Small intestine (tissue), 7 donors: ENCODE data around the gene NEK9. TPM values are rescaled to one million over a fixed set of nuclear protein-coding genes. Genes with fewer than 3 reads are reported as not detected.
A peak's percentile ranks its signal among the peaks of the same experiment; 100 is the strongest.

ENCODE experiments used
- DNase-seq, 2 donors: peaks; one replicate each; pipeline versions ENCODE4 v3.0.0 to v3.0.0-alpha.2; 2013
- FAIRE-seq: peaks from 2 replicates; lab custom pipeline; 2012; peaks lifted over from hg19 to GRCh38; lab: Jason Lieb, UNC
- H3K27ac ChIP-seq, 3 donors: one replicate each; pipeline ENCODE4 v1.5.1; 2013; ENCODE audit warnings: low read length in 2 of 3, mild to moderate bottlenecking in 2 of 3, control low read depth in 1 of 3, inconsistent platforms in 1 of 3, low read depth in 1 of 3, moderate library complexity in 1 of 3
- H3K27me3 ChIP-seq, 3 donors: one replicate each; pipeline ENCODE4 v1.6.1; 2013; ENCODE audit warnings: low read length in 3 of 3, inconsistent platforms in 1 of 3; ENCODE audit not compliant: control insufficient read depth in 3 of 3, insufficient read depth in 3 of 3
- H3K36me3 ChIP-seq, 3 donors: one replicate each; pipeline ENCODE4 v1.6.1; 2013; ENCODE audit warnings: low read length in 3 of 3, inconsistent platforms in 1 of 3, low read depth in 1 of 3, mild to moderate bottlenecking in 1 of 3, moderate library complexity in 1 of 3; ENCODE audit not compliant: control insufficient read depth in 3 of 3, insufficient read depth in 2 of 3
- H3K4me1 ChIP-seq, 3 donors: one replicate each; pipeline ENCODE4 v1.6.1; 2013; ENCODE audit warnings: low read length in 2 of 3, inconsistent platforms in 1 of 3, low read depth in 1 of 3, mild to moderate bottlenecking in 1 of 3, moderate library complexity in 1 of 3; ENCODE audit not compliant: control insufficient read depth in 3 of 3, insufficient read depth in 2 of 3
- H3K4me3 ChIP-seq, 3 donors: one replicate each; pipeline ENCODE4 v1.5.1; 2013; ENCODE audit warnings: low read length in 3 of 3, control low read depth in 1 of 3, inconsistent platforms in 1 of 3, low read depth in 1 of 3, mild to moderate bottlenecking in 1 of 3, moderate library complexity in 1 of 3
- H3K9me3 ChIP-seq, 2 donors: one replicate each; pipeline ENCODE4 v1.6.1; 2013; ENCODE audit warnings: low read depth in 1 of 2, low read length in 1 of 2; ENCODE audit not compliant: control insufficient read depth in 2 of 2, insufficient read depth in 1 of 2
- WGBS, 3 donors: extraction: QIAGEN DNeasy Blood & Tissue Kit; methylation state at CpG; one replicate each; pipeline ENCODE4 v1.1.7; 2013; 5-methylcytosine and 5-hydroxymethylcytosine counted together
- polyA plus RNA-seq, 4 donors: library from polyadenylated mRNA; stranded (reverse) in 3 of 4; unstranded in 1 of 4; fragments of 200-250 nt in 3 of 4; fragments of 120-200 nt in 1 of 4; gene quantifications; one replicate each; pipeline versions ENCODE4 v1.2.1 to v1.2.3, GENCODE V29; 2013
- donor health status: healthy with polysubstance abuse.
- donor health status: control.
- donor health status: control.
- donor health status: Bipolar disorder and iron deficiency.
- donor health status: healthy.

Gene NEK9
- polyA plus RNA-seq, 4 donors, result 14.9 to 66.5 (median 25.2) TPM

GRCh38 chr14:75095690-75096089 is 31.2 kb downstream of the NEK9 start:
- no peak for FAIRE-seq

DNA sequence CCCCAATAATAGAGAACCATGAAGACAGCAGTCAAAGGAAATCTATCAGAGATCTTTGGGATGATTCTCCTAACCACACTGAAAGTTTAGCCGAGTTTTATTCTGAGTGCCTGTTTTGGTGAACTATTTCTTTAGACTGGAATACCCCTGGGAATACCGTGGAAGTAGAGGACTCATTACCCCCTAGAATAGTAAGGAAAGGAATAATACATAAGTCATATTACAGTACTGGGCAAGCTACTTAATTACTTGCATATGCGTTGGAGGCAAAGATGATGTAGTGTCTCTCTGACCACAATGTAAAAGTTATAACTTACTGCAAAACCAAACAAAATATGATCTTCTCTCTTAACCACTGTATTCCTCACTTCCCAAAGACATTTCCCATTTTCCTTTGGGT is 32.0 kb downstream of the NEK9 start:
- Histone ChIP-seq H3K36me3 (peaks cover 10 to 50% (median 12%) of the 10 kb centered on the region in 3 donors), H3K9me3 (no peaks in the 10 kb centered on the region), H3K4me1 (peaks cover 0 to 17% (median 0%) of the 10 kb centered on the region in 3 donors), H3K27me3 (no peaks in the 10 kb centered on the region), H3K27ac (no peak overlapping the region), H3K4me3 (no peak overlapping the region)
- 93 to 96% (median 95%) methylated on average over 3 of the region's 3 CpGs for WGBS, 3 donors
- DNase-seq, result no peak
- FAIRE-seq, result no peak

More at GRCh38 chr14:75095690-75096089, 31.2 kb downstream of the NEK9 start:
- no peaks in the 10 kb centered on the region for H3K9me3 ChIP-seq
- no peak overlapping the region for H3K27ac ChIP-seq
- no peaks in the 10 kb centered on the region for H3K27me3 ChIP-seq
- WGBS, 3 donors, result 92 to 98% (median 96%) methylated on average over 4 of the region's 4 CpGs
- DNase-seq, result no peak
- no peak overlapping the region for H3K4me3 ChIP-seq
- peaks cover 0 to 17% (median 0%) of the 10 kb centered on the region in 3 donors for H3K4me1 ChIP-seq
- H3K36me3 ChIP-seq, result peaks cover 10 to 48% (median 12%) of the 10 kb centered on the region in 3 donors

GRCh38 chr14:75092698-75093097 is 34.1 kb downstream of the NEK9 start:
- peaks cover 0 to 7% (median 0%) of the 10 kb centered on the region in 3 donors for H3K4me1 ChIP-seq
- H3K9me3 ChIP-seq, result no peaks in the 10 kb centered on the region
- H3K27me3 ChIP-seq, result no peaks in the 10 kb centered on the region
- no peak overlapping the region for H3K4me3 ChIP-seq
- peaks cover 7 to 50% (median 16%) of the 10 kb centered on the region in 3 donors for H3K36me3 ChIP-seq
- DNase-seq (no peak), FAIRE-seq (no peak)
- 91 to 95% (median 91%) methylated on average over 2 of the region's 2 CpGs for WGBS, 3 donors
- H3K27ac ChIP-seq, result no peak overlapping the region

DNA sequence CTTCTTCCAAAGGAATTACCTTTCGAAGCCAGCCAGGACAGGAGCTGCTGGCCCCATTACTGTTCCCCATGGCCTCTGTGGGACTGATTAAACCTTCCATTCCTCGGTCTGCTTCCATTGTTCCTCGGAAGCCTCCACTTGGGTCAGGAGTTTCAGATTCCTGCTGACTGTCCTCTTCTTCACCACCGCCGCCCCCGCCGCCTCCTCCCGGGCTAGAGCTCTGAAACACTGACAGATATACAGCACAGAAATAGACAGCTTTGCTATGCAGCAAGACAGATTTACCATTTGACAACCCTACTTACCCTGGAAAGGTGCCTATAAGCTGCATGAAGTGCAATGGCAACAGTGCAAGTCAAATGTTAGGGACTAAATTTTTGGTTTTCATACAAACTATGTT is 35.6 kb downstream of the NEK9 start:
- Histone ChIP-seq H3K36me3 (peaks cover 12 to 50% (median 21%) of the 10 kb centered on the region in 3 donors), H3K4me3 (no peak overlapping the region), H3K27ac (no peak overlapping the region), H3K9me3 (no peaks in the 10 kb centered on the region), H3K4me1 (no peaks in the 10 kb centered on the region), H3K27me3 (no peaks in the 10 kb centered on the region)
- DNase-seq, result no peak
- 90 to 93% (median 93%) methylated on average over 8 of the region's 8 CpGs for WGBS, 3 donors
- no peak for FAIRE-seq

DNA sequence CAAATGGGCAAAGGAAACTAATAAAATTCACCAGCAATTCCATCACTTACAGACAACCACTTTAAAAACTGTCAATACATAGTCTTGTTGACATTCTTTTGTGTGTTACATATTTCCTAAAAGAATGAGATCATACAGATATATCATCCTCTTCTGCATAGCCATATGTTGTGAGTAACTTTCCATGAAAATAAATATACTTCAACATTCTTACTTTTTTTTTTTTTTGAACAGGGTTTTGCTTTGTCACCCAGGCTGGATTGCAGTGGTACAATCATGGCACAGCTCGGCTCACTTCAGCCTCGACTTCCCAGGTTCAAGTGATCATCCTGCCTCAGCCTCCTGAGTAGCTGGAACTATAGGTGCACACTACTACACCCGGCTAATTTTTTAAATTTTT is 36.5 kb downstream of the NEK9 start:
- Histone ChIP-seq H3K27ac (no peak overlapping the region), H3K36me3 (peaks cover 7 to 48% (median 18%) of the 10 kb centered on the region in 3 donors), H3K4me1 (no peaks in the 10 kb centered on the region), H3K4me3 (no peak overlapping the region), H3K27me3 (no peaks in the 10 kb centered on the region), H3K9me3 (no peaks in the 10 kb centered on the region)
- WGBS, 3 donors, result 90 to 97% (median 94%) methylated on average over 3 of the region's 3 CpGs
- no peak for FAIRE-seq
- DNase-seq, result no peak

DNA sequence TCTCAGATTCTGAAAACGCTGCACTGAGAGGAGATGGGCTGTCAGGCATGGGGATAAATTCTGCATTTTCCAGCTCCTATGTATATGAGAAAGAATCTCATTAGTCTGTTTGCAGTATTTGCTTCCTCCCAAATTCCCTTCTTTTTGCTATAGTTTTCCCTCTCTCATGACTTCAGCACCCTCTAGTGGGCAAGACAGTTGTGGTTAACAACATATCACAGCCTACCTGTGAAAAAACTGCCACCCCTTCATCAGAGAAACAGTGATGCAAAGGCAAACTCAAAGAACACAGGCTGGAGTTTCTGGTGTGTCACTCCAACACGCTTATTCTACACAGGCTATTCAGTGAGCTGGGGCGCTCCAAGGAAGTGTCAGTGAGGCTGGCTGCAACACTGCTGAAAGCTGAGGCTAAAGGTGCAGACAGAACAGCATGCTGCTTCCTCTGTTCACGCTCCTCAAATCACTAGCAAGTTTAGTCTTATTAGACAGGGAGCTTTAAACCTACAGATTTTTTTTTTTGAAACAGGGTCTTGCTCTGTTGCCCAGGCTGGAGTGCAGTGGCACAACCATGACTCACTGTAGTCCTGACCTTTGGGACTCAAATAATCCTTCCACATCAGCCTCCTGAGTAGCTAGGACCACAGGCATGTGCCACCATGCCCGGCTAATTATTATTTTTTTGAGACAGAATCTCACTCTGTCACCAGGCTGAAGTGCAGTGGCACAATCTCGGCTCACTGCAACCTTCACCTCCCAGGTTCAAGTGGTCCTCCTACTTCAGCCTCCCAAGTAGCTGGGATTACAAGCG is 38.1 kb downstream of the NEK9 start:
- FAIRE-seq, result no peak
- DNase-seq, result peak; percentile 72
- WGBS, 3 donors, result 58 to 68% (median 68%) methylated on average over 7 of the region's 7 CpGs
- no peak overlapping the region for H3K4me3 ChIP-seq
- no peaks in the 10 kb centered on the region for H3K27me3 ChIP-seq
- no peak overlapping the region for H3K27ac ChIP-seq
- H3K4me1 ChIP-seq, result no peaks in the 10 kb centered on the region
- peaks cover 15 to 57% (median 25%) of the 10 kb centered on the region in 3 donors for H3K36me3 ChIP-seq
- H3K9me3 ChIP-seq, result no peaks in the 10 kb centered on the region

DNA sequence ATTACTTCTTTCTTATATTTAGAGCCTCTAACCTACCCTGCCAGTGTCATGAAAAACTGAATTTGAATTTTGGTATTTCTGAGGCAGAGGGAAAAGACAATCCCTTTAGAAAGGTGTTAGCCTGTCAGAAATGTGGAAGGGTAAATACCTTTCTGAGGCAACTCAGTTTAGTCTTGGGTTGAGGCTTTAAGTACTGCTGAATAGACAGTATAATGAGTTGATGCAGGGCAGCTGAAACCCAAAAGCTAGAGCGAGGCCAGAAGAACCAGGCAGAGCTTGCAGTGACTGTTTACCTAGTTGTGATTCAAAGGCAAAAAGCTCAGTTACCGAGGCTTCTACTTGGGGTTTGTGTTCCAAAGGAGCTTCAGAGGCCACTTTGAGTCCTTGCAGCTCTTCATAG is 38.7 kb downstream of the NEK9 start:
- Histone ChIP-seq H3K36me3 (peaks cover 15 to 62% (median 23%) of the 10 kb centered on the region in 3 donors), H3K27ac (no peak overlapping the region), H3K4me1 (no peaks in the 10 kb centered on the region), H3K9me3 (no peaks in the 10 kb centered on the region), H3K4me3 (no peak overlapping the region), H3K27me3 (no peaks in the 10 kb centered on the region)
- DNase-seq, result no peak
- FAIRE-seq, result no peak
- 84 to 93% (median 90%) methylated on average over 2 of the region's 2 CpGs for WGBS, 3 donors

DNA sequence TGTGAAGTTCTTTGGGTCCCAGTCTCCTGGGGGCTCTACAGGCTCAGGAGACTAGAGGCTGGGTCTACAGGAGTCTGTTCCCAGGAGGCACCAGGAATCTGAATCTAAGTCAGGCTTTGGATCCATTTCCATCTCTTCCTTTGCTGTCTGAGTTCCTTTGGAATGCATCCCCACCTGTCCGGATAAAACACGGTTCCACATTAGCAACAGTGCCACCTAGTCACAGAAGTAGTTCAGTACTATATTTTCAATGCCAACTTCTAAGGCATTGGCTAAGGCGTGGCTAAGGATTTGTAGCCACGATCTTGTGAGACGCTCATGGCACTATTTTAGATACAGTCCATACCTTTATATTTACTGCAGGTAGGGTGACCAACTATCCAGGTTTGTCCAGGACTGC is 42.3 kb downstream of the NEK9 start:
- Histone ChIP-seq H3K36me3 (peaks cover 15 to 49% (median 24%) of the 10 kb centered on the region in 3 donors), H3K27ac (no peak overlapping the region), H3K4me1 (peaks cover 0 to 5% (median 0%) of the 10 kb centered on the region in 3 donors), H3K27me3 (no peaks in the 10 kb centered on the region), H3K4me3 (no peak overlapping the region), H3K9me3 (no peaks in the 10 kb centered on the region)
- peak; percentile 29 to 66 for DNase-seq
- WGBS, 3 donors, result 15 to 53% (median 29%) methylated on average over 5 of the region's 5 CpGs
- FAIRE-seq, result no peak
